Heart left ventricle (tissue), 16 donors: ENCODE measurements around the gene C6orf136. TPM values are rescaled to one million over a fixed set of nuclear protein-coding genes. Genes with fewer than 3 reads are reported as not detected.

Source experiments
- ATAC-seq, 4 donors: fragments of 200-7000 bp; cut with Tn5 transposase; one replicate each; pipeline ENCODE4 v1.9.1; 2020 to 2022; ENCODE audit warnings: moderate library complexity in 4 of 4, mild to moderate bottlenecking in 3 of 4, moderate number of reproducible peaks in 1 of 4
- DNase-seq, 5 donors: peaks; one replicate each; pipeline ENCODE4 v3.0.0-alpha.2; 2020
- H3K27ac ChIP-seq, 12 donors: fragments of 200-600 bp; sonication (generic) in 4 of 12; one replicate each; pipeline versions ENCODE4 v1.5.0 to v1.8.0; 2016 to 2022; ENCODE audit warnings: mild to moderate bottlenecking in 2 of 12
- H3K27me3 ChIP-seq, 9 donors: fragments of 200-600 bp; sonication (generic) in 2 of 9; one replicate each; pipeline versions ENCODE4 v1.5.1 to v1.8.0; 2016 to 2022; ENCODE audit warnings: mild to moderate bottlenecking in 3 of 9
- H3K36me3 ChIP-seq, 9 donors: fragments of 200-600 bp; sonication (generic) in 2 of 9; one replicate each; pipeline versions ENCODE4 v1.5.0 to v1.8.0; 2018 to 2022; ENCODE audit warnings: mild to moderate bottlenecking in 2 of 9
- H3K4me1 ChIP-seq, 12 donors: fragments of 200-600 bp; sonication (generic) in 4 of 12; one replicate each; pipeline versions ENCODE4 v1.5.0 to v1.8.0; 2016 to 2022; ENCODE audit warnings: mild to moderate bottlenecking in 3 of 12
- H3K4me3 ChIP-seq, 12 donors: fragments of 200-600 bp; sonication (generic) in 4 of 12; one replicate each; pipeline versions ENCODE4 v1.5.0 to v1.8.0; 2017 to 2022; ENCODE audit warnings: mild to moderate bottlenecking in 9 of 12, moderate library complexity in 4 of 12
- H3K9me3 ChIP-seq, 12 donors: fragments of 200-600 bp; sonication (generic) in 4 of 12; one replicate each; pipeline versions ENCODE4 v1.5.0 to v1.8.0; 2016 to 2022; ENCODE audit warnings: mild to moderate bottlenecking in 1 of 12
- POLR2A ChIP-seq, 2 donors: fragments of 450-650 bp; IDR thresholded peaks; one replicate each; pipeline ENCODE4 v1.6.1; 2017; ENCODE audit warnings: antibody characterized with exemption in 2 of 2, mild to moderate bottlenecking in 2 of 2, moderate library complexity in 2 of 2
- WGBS, 4 donors: extraction: QIAGEN DNeasy Blood & Tissue Kit in 2 of 4; methylation state at CpG; one replicate each; pipeline versions ENCODE4 v1.1.5 to v1.1.7; 2013 to 2018; 5-methylcytosine and 5-hydroxymethylcytosine counted together
- intact Hi-C, 10 donors: fragments of 100-400 bp; cut with DNase I; formaldehyde crosslinking; loops; one replicate each; pipeline versions ENCODE4 v1.11.1 to v1.14.2; 2022
- polyA plus RNA-seq, 2 donors: library from polyadenylated mRNA; stranded (reverse); fragments of 200-250 nt; gene quantifications; one replicate each; pipeline ENCODE4 v1.2.3, GENCODE V29; 2013
- total RNA-seq, 9 donors: library from RNA; depleted of rRNA in 2 of 9; stranded (reverse); fragments of >200 nt in 2 of 9; fragmentation: NEBNext Ultra II Directional in 3 of 9; extraction: Animal tissue kit (Norgen Biotek cat#: 25700) in 3 of 9; gene quantifications; one replicate each; pipeline versions ENCODE4 v1.1.0 to v1.2.4, GENCODE V29; 2016 to 2023
- TF ChIP-seq, protein P1 (sequence below), 12 donors: fragments of 200-600 bp; sonication (generic) in 4 of 12; IDR thresholded peaks; one replicate each; pipeline versions ENCODE4 v1.5.0 to v1.8.0; 2018 to 2022; ENCODE audit warnings: antibody characterized with exemption in 12 of 12, mild to moderate bottlenecking in 5 of 12
- donor health status: ischemic (EF 13 %, LVEDD 7.1; RV severe dilation, severe dysfunction).
- donor health status: healthy with polysubstance abuse.
- donor health status: DM: no; HTN: yes; CAD: no.
- donor health status: DM: no; HTN: no; CAD: no.
- donor health status: ischemic (EF 25% LVEDD 6.9; RV normal size, moderate dysfunction).
- donor health status: ischemic (EF 25% LVEDD 5.7; RV mildly dilated, moderate dysfunction).
- donor health status: healthy.
- donor health status: DM: yes; HTN: yes; CAD: no.
- donor health status: ischemic (EF 35%, LVEDD 5.7; RV mildly dilated, moderate dysfunction).
- donor health status: nonischemic (EF 11% LVEDD 7.7; RV severe dilation, severe dysfunction).
- donor health status: DM: yes; HTN: yes; CAD: no.
- donor health status: PGD.
- donor health status: ischemic (EF 29% LVEDD 5.4; RV normal size, mild dysfunction).
- donor health status: nonischemic (EF 23%, LVEDD 6.1; RV moderate dilation, normal function).

Gene C6orf136
- total and polyA plus RNA-seq, 11 donors: 27.9 to 79.3 (median 47.4) TPM

DNA sequence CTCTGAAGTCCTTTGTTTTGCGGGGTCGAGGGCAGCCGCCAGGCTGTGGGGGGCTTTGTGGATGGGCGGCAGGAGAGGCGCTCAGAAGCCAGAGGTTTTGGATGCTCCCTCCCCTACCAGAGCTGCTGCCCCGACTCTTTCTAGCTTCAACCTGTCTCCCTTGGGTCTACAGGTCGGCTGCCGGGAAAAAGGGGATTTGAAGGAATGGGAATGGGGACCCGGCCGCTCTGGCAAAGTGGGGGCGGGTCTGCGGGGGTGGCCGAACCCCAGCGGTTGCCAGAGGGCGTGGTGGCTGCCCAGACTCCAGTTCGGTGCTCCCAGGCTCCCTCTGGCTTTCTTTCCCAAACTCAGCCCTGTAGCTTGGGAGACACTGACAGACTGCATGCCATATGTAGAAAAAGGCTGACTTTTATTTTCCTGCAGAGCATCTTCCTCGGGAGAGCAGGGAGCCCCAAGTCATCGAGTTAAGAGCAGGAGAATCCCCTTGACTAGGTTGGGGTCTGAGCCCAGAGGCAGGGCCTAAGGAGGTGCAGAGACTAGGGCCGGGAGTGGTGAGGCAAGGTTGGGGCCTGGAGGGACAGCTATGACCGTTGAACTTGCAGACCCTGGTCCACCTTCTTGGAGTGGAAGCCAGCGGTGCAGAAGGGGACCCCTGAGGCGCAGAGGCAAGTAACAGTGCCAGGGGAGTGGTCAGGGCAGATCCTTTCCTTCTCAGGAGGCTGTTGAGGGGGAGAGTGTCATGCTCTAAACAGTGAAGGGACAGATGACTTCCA lies 40.9 kb downstream of the C6orf136 start:
- H3K27me3 ChIP-seq: no peaks in the 10 kb centered on the region
- peaks cover 0 to 11% (median 0%) of the 10 kb centered on the region in 9 donors for H3K36me3 ChIP-seq
- peaks cover 4 to 71% (median 40%) of the 10 kb centered on the region in 12 donors for H3K4me1 ChIP-seq
- H3K4me3 ChIP-seq: peak overlapping the region; percentile 52 to 96 (median 74)
- H3K27ac ChIP-seq: peak overlapping the region; percentile 92 to 100 (median 98)
- intact Hi-C loops: loop anchor here in 8 of 10 donors (1.0 to 10.0 kb wide), 4 partner anchors 32 to 397 kb away; partner anchors contain the start of genes TUBB (in 6 of the 8) and DDR1 (in 1 of the 8)
- ATAC-seq (no peak), DNase-seq (peak; percentile 63 to 71 (median 64))
- WGBS, 4 donors: 10 to 13% (median 11%) methylated on average over 22 of the region's 22 CpGs
- no peaks in the 10 kb centered on the region for H3K9me3 ChIP-seq
- TF ChIP-seq, protein P1, sequence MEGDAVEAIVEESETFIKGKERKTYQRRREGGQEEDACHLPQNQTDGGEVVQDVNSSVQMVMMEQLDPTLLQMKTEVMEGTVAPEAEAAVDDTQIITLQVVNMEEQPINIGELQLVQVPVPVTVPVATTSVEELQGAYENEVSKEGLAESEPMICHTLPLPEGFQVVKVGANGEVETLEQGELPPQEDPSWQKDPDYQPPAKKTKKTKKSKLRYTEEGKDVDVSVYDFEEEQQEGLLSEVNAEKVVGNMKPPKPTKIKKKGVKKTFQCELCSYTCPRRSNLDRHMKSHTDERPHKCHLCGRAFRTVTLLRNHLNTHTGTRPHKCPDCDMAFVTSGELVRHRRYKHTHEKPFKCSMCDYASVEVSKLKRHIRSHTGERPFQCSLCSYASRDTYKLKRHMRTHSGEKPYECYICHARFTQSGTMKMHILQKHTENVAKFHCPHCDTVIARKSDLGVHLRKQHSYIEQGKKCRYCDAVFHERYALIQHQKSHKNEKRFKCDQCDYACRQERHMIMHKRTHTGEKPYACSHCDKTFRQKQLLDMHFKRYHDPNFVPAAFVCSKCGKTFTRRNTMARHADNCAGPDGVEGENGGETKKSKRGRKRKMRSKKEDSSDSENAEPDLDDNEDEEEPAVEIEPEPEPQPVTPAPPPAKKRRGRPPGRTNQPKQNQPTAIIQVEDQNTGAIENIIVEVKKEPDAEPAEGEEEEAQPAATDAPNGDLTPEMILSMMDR (IDR thresholded peaks at IDR 0.05): peak in 8 of 12 donors; percentile 19 to 59 (median 32)
- TF ChIP-seq POLR2A (IDR thresholded peaks at IDR 0.05): peak in 1 of 2 donors; percentile 55

DNA sequence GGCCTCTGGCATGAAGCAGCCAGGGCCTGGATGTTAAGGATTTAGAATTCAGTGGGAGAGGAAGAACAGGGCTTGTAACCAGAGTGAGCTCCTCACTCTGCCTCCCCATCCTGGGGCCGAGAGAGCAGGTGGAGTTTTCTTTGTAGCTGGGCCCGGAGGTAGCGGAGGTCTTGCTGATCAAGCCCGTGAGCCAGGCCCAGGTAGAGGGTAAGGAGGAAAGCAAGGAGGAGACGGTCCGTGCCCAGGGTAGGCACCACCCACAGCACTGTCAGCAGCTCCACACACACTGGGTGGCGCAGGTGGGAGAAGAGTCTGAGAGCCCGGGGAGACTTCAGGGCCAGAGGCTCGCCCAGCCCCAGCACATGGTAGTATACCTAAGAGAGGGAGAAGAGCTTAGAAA lies 41.6 kb downstream of the C6orf136 start:
- TF ChIP-seq, protein P1 (IDR thresholded peaks at IDR 0.05): no peak
- TF ChIP-seq POLR2A (IDR thresholded peaks at IDR 0.05): no peak
- ATAC-seq (no peak), DNase-seq (no peak)
- H3K27ac ChIP-seq: peak overlapping the region; percentile 92 to 100 (median 98)
- intact Hi-C loops: loop anchor here in 3 of 10 donors (10.0 kb wide), 2 partner anchors 196 to 396 kb away; partner anchors contain the start of gene DDR1 (in 1 of the 3)
- no peaks in the 10 kb centered on the region for H3K9me3 ChIP-seq
- H3K4me3 ChIP-seq: peak overlapping the region in 10 of 12 donors; percentile 65 to 96 (median 80)
- H3K4me1 ChIP-seq: peaks cover 4 to 64% (median 38%) of the 10 kb centered on the region in 12 donors
- H3K27me3 ChIP-seq: no peaks in the 10 kb centered on the region
- peaks cover 0 to 11% (median 0%) of the 10 kb centered on the region in 9 donors for H3K36me3 ChIP-seq
- 68 to 82% (median 73%) methylated on average over 8 to 9 of the region's 9 CpGs for WGBS, 4 donors

DNA sequence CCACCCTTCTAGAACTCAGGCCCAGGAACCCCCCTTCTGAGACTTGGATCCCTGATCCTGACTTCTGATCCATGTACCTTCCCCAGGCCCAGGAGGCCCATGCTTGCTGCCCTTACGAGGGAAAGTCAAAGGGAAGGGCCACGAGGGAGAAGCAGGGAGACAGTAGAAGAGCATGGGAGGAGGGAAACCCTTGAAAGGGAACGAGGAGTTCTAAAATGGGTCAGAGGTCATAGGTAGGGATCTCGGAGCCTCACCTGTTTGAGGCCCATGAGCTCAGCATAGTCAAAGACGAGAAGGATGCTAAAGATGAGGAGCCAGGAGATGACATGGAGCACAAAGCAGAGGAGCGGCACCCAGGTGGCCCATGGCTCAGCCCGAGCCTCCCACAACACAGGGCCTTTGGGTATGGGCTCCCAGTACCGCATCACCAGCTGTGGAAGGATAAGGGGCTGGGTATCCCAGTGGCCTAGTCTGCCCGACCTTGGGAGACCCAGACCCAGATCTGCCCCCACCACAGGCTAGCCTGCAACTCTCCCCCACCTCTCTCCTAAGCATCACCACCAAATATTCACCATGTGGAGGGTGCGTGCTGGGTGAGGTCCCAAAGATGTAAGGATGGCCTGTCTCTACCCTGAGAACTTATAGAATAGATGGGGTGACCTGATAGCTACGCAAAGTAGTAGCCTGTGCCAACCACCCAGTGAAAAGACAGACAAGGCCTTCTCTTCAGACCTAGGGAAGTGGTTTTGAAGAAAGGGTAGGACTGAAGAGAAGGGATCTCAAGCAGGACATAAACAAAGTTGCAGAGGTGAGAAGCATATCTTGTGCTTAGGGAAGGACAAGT lies 42.3 kb downstream of the C6orf136 start:
- 78 to 82% (median 82%) methylated on average over 11 of the region's 11 CpGs for WGBS, 4 donors
- Histone ChIP-seq H3K27me3 (no peaks in the 10 kb centered on the region), H3K27ac (peak overlapping the region; percentile 86 to 100 (median 98)), H3K4me3 (peak overlapping the region in 8 of 12 donors; percentile 65 to 96 (median 85)), H3K9me3 (no peaks in the 10 kb centered on the region), H3K4me1 (peaks cover 4 to 58% (median 38%) of the 10 kb centered on the region in 12 donors), H3K36me3 (peaks cover 0 to 11% (median 0%) of the 10 kb centered on the region in 9 donors)
- no peak for ATAC-seq
- intact Hi-C loops: loop anchor here in 3 of 10 donors (10.0 kb wide), 2 partner anchors 196 to 396 kb away; partner anchors contain the start of gene DDR1 (in 1 of the 3)
- TF ChIP-seq POLR2A (IDR thresholded peaks at IDR 0.05): no peak
- TF ChIP-seq, protein P1 (IDR thresholded peaks at IDR 0.05): no peak
- no peak for DNase-seq
